WTC11 (cell line): ENCODE data around the gene VEGFA. TPM values are rescaled to one million over a fixed set of nuclear protein-coding genes. Genes with fewer than 3 reads are reported as not detected.

Source experiments
- ATAC-seq: fragments of 200-7000 bp; cut with Tn5 transposase; 2 replicates; pipeline ENCODE4 v1.10.0; 2021; ENCODE audit warnings: mild to moderate bottlenecking, moderate library complexity
- CTCF ChIA-PET: fragments of 300-600 bp; sonication (Branson Sonifier 250); formaldehyde crosslinking; loops from one replicate; lab custom pipeline; 2021; ENCODE audit warnings: antibody characterized with exemption; lab: Charles Lee
- POLR2A ChIA-PET: fragments of 350-600 bp; sonication (Branson Sonifier 250); formaldehyde crosslinking; loops from one replicate; lab custom pipeline; 2021; ENCODE audit warnings: antibody characterized with exemption; lab: Charles Lee
- DNase-seq: peaks from one replicate; pipeline ENCODE4 v3.0.0; 2021; ENCODE audit warnings: low spot score
- H3K27ac Mint-ChIP-seq: 2 replicates; pipeline ENCODE4 v1.8.0; 2021; ENCODE audit warnings: mixed read lengths
- H3K27me3 Mint-ChIP-seq: 2 replicates; pipeline ENCODE4 v1.8.0; 2021; ENCODE audit warnings: low read depth, mild to moderate bottlenecking, moderate library complexity, mixed read lengths
- H3K36me3 Mint-ChIP-seq: 2 replicates; pipeline ENCODE4 v1.8.0; 2021; ENCODE audit warnings: mixed read lengths
- H3K4me1 Mint-ChIP-seq: 2 replicates; pipeline ENCODE4 v1.8.0; 2022; ENCODE audit warnings: mixed read lengths
- H3K4me3 Mint-ChIP-seq: 2 replicates; pipeline ENCODE4 v1.8.0; 2021; ENCODE audit warnings: mild to moderate bottlenecking, moderate library complexity, mixed read lengths
- H3K9me3 Mint-ChIP-seq: 2 replicates; pipeline ENCODE4 v1.8.0; 2021; ENCODE audit warnings: mixed read lengths
- CREM ChIP-seq: sonication (generic); formaldehyde crosslinking; IDR thresholded peaks from 2 replicates; pipeline ENCODE4 v1.8.1; 2022; ENCODE audit warnings: mild to moderate bottlenecking, missing genetic modification reagents, moderate library complexity
- ETV6 ChIP-seq: sonication (generic); formaldehyde crosslinking; IDR thresholded peaks from 2 replicates; pipeline ENCODE4 v1.8.1; 2022; ENCODE audit warnings: mild to moderate bottlenecking, missing genetic modification reagents
- FOXP1 ChIP-seq: sonication (generic); formaldehyde crosslinking; IDR thresholded peaks from 2 replicates; pipeline ENCODE4 v1.8.0; 2022; ENCODE audit warnings: missing genetic modification reagents, mild to moderate bottlenecking, moderate library complexity, borderline replicate concordance
- JUN ChIP-seq: sonication (generic); formaldehyde crosslinking; IDR thresholded peaks from 2 replicates; pipeline ENCODE4 v1.8.0; 2023; ENCODE audit warnings: mild to moderate bottlenecking, missing genetic modification reagents
- MXD4 ChIP-seq: fragments of 250-450 bp; sonication (Bioruptor Pico); IDR thresholded peaks from 2 replicates; pipeline ENCODE4 v1.8.0; 2021; ENCODE audit warnings: mild to moderate bottlenecking, moderate library complexity, borderline replicate concordance
- MYBL2 ChIP-seq: sonication (generic); formaldehyde crosslinking; IDR thresholded peaks from 2 replicates; pipeline ENCODE4 v1.8.1; 2023; ENCODE audit warnings: mild to moderate bottlenecking, moderate library complexity, missing genetic modification reagents
- OVOL2 ChIP-seq: fragments of 250-450 bp; sonication (Bioruptor Pico); IDR thresholded peaks from 2 replicates; pipeline ENCODE4 v1.9.0; 2021; ENCODE audit warnings: mild to moderate bottlenecking, borderline replicate concordance
- RORB ChIP-seq: fragments of 250-450 bp; sonication (Bioruptor Pico); IDR thresholded peaks from 2 replicates; pipeline ENCODE4 v1.9.0; 2021; ENCODE audit warnings: mild to moderate bottlenecking
- SMAD4 ChIP-seq: sonication (generic); formaldehyde crosslinking; IDR thresholded peaks from 2 replicates; pipeline ENCODE4 v1.8.0; 2022; ENCODE audit warnings: mild to moderate bottlenecking, missing genetic modification reagents
- SP1 ChIP-seq: sonication (generic); formaldehyde crosslinking; conservative IDR thresholded peaks from 2 replicates; pipeline ENCODE4 v1.8.1; 2022; ENCODE audit warnings: missing genetic modification reagents
- TP53 ChIP-seq: sonication (generic); formaldehyde crosslinking; IDR thresholded peaks from 2 replicates; pipeline ENCODE4 v1.8.1; 2023; ENCODE audit warnings: mild to moderate bottlenecking, missing genetic modification reagents
- ZNF219 ChIP-seq: sonication (generic); formaldehyde crosslinking; IDR thresholded peaks from 2 replicates; pipeline ENCODE4 v1.8.0; 2023; ENCODE audit warnings: missing genetic modification reagents, mild to moderate bottlenecking, borderline replicate concordance
- ZNF671 ChIP-seq: fragments of 250-450 bp; sonication (Bioruptor Pico); IDR thresholded peaks from 2 replicates; pipeline ENCODE4 v1.8.0; 2021; ENCODE audit warnings: mild to moderate bottlenecking
- total RNA-seq: library from RNA; stranded (reverse); gene quantifications from 3 replicates; pipeline ENCODE4 v1.2.3, GENCODE V29; 2021
- TF ChIP-seq, protein P1 (sequence below): fragments of 250-450 bp; sonication (Bioruptor Pico); IDR thresholded peaks from 2 replicates; pipeline ENCODE4 v1.8.0; 2021; ENCODE audit warnings: mild to moderate bottlenecking
- TF ChIP-seq, protein P2 (sequence below): sonication (generic); formaldehyde crosslinking; IDR thresholded peaks from 2 replicates; pipeline ENCODE4 v1.8.1; 2022; ENCODE audit warnings: mild to moderate bottlenecking, moderate library complexity, missing genetic modification reagents
- TF ChIP-seq, protein P3 (sequence below): fragments of 250-450 bp; sonication (Bioruptor Pico); IDR thresholded peaks from 2 replicates; pipeline ENCODE4 v1.9.0; 2021; ENCODE audit warnings: moderate library complexity, mild to moderate bottlenecking, inconsistent platforms, borderline replicate concordance
- TF ChIP-seq, protein P4 (sequence below): sonication (generic); formaldehyde crosslinking; conservative IDR thresholded peaks from 2 replicates; pipeline ENCODE4 v1.8.1; 2023; ENCODE audit warnings: mild to moderate bottlenecking, low read depth, missing genetic modification reagents, moderate library complexity
- TF ChIP-seq, protein P5 (sequence below): sonication (generic); formaldehyde crosslinking; IDR thresholded peaks from 2 replicates; pipeline ENCODE4 v1.8.1; 2022; ENCODE audit warnings: missing genetic modification reagents, borderline replicate concordance
- TF ChIP-seq, protein P6 (sequence below): sonication (generic); formaldehyde crosslinking; IDR thresholded peaks from 2 replicates; pipeline ENCODE4 v1.8.0; 2023; ENCODE audit warnings: missing genetic modification reagents
- TF ChIP-seq, protein P7 (sequence below): sonication (generic); formaldehyde crosslinking; IDR thresholded peaks from 2 replicates; pipeline ENCODE4 v1.8.1; 2023; ENCODE audit warnings: mild to moderate bottlenecking, moderate library complexity, missing genetic modification reagents
- TF ChIP-seq, protein P8 (sequence below): sonication (generic); formaldehyde crosslinking; IDR thresholded peaks from 2 replicates; pipeline ENCODE4 v1.8.0; 2023; ENCODE audit warnings: missing genetic modification reagents, mild to moderate bottlenecking, borderline replicate concordance

The VEGFA gene
- total RNA-seq, 1 experiment from 2014 or later: 43.8 TPM

DNA sequence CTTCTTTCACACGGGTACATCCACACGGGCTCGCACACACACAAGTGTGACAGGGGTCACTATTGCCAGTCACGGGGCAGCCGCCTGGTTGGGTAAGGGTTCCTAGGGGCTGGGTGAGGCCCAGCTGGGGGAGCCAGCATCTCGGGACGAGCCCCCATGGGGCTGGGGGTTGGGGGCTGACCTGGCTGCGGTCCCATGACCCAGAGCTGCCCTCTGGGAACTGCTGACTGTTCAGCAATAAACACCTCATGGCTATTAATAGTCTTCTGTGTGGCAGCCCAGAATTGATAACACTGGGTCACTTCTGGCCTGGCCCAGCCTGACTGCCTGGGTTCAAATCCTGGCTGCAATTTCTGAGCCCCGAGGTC lies 23.8 kb downstream of the VEGFA start (continued):
- TF ChIP-seq, protein P1, sequence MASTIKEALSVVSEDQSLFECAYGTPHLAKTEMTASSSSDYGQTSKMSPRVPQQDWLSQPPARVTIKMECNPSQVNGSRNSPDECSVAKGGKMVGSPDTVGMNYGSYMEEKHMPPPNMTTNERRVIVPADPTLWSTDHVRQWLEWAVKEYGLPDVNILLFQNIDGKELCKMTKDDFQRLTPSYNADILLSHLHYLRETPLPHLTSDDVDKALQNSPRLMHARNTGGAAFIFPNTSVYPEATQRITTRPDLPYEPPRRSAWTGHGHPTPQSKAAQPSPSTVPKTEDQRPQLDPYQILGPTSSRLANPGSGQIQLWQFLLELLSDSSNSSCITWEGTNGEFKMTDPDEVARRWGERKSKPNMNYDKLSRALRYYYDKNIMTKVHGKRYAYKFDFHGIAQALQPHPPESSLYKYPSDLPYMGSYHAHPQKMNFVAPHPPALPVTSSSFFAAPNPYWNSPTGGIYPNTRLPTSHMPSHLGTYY (CRISPR knock-in tag): no peak
- no peak for TF ChIP-seq ETV6 (CRISPR knock-in tag)
- no peak for TF ChIP-seq ZNF671 (CRISPR knock-in tag)
- TF ChIP-seq MXD4 (CRISPR knock-in tag): no peak
- TF ChIP-seq, protein P2, sequence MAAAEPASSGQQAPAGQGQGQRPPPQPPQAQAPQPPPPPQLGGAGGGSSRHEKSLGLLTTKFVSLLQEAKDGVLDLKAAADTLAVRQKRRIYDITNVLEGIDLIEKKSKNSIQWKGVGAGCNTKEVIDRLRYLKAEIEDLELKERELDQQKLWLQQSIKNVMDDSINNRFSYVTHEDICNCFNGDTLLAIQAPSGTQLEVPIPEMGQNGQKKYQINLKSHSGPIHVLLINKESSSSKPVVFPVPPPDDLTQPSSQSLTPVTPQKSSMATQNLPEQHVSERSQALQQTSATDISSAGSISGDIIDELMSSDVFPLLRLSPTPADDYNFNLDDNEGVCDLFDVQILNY (CRISPR knock-in tag): no peak
- no peak for TF ChIP-seq ZNF219 (CRISPR knock-in tag)
- no peak for TF ChIP-seq SP1
- TF ChIP-seq CREM: no peak
- no peak for TF ChIP-seq TP53 (CRISPR knock-in tag)
- TF ChIP-seq, protein P3, sequence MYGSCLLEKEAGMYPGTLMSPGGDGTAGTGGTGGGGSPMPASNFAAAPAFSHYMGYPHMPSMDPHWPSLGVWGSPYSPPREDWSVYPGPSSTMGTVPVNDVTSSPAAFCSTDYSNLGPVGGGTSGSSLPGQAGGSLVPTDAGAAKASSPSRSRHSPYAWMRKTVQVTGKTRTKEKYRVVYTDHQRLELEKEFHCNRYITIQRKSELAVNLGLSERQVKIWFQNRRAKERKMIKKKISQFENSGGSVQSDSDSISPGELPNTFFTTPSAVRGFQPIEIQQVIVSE (CRISPR knock-in tag): no peak
- TF ChIP-seq, protein P4, sequence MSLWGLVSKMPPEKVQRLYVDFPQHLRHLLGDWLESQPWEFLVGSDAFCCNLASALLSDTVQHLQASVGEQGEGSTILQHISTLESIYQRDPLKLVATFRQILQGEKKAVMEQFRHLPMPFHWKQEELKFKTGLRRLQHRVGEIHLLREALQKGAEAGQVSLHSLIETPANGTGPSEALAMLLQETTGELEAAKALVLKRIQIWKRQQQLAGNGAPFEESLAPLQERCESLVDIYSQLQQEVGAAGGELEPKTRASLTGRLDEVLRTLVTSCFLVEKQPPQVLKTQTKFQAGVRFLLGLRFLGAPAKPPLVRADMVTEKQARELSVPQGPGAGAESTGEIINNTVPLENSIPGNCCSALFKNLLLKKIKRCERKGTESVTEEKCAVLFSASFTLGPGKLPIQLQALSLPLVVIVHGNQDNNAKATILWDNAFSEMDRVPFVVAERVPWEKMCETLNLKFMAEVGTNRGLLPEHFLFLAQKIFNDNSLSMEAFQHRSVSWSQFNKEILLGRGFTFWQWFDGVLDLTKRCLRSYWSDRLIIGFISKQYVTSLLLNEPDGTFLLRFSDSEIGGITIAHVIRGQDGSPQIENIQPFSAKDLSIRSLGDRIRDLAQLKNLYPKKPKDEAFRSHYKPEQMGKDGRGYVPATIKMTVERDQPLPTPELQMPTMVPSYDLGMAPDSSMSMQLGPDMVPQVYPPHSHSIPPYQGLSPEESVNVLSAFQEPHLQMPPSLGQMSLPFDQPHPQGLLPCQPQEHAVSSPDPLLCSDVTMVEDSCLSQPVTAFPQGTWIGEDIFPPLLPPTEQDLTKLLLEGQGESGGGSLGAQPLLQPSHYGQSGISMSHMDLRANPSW (CRISPR knock-in tag): no peak
- TF ChIP-seq, protein P5, sequence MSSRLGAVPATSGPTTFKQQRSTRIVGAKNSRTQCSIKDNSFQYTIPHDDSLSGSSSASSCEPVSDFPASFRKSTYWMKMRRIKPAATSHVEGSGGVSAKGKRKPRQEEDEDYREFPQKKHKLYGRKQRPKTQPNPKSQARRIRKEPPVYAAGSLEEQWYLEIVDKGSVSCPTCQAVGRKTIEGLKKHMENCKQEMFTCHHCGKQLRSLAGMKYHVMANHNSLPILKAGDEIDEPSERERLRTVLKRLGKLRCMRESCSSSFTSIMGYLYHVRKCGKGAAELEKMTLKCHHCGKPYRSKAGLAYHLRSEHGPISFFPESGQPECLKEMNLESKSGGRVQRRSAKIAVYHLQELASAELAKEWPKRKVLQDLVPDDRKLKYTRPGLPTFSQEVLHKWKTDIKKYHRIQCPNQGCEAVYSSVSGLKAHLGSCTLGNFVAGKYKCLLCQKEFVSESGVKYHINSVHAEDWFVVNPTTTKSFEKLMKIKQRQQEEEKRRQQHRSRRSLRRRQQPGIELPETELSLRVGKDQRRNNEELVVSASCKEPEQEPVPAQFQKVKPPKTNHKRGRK (CRISPR knock-in tag): no peak
- TF ChIP-seq, protein P6, sequence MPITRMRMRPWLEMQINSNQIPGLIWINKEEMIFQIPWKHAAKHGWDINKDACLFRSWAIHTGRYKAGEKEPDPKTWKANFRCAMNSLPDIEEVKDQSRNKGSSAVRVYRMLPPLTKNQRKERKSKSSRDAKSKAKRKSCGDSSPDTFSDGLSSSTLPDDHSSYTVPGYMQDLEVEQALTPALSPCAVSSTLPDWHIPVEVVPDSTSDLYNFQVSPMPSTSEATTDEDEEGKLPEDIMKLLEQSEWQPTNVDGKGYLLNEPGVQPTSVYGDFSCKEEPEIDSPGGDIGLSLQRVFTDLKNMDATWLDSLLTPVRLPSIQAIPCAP (CRISPR knock-in tag): no peak
- no peak for TF ChIP-seq JUN
- no peak for TF ChIP-seq MYBL2 (CRISPR knock-in tag)

DNA sequence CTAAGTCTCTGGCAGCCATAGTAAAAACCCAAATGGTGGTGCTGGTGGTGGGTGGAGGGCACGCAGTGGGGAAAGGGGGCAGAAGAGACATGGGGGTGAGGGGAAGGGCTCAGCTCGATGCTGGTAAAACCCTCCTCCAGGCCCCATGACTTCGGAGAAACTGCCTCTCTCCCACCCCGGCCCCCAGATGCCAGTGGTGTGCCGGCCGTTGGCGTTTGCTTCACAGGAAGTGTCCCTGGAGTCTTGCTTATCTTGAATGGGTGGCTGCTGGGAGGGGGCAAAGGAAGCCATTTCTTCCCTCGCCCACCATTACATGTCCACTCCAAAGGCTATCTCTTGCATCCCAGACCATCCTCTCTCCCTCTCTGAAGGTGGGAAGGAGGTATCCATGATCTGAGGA lies 25.4 kb downstream of the VEGFA start:
- H3K4me3 Mint-ChIP-seq: no peak overlapping the region
- no peaks in the 10 kb centered on the region for H3K27me3 Mint-ChIP-seq
- H3K27ac Mint-ChIP-seq: no peak overlapping the region
- ATAC-seq (no peak), DNase-seq (no peak)
- H3K4me1 Mint-ChIP-seq: no peaks in the 10 kb centered on the region
- H3K9me3 Mint-ChIP-seq: no peaks in the 10 kb centered on the region
- no peaks in the 10 kb centered on the region for H3K36me3 Mint-ChIP-seq
- ChIA-PET CTCF (interaction anchor here (1.5 to 2.2 kb wide), 2 partner anchors 21 to 128 kb away, joined by 6 to 24 read pairs; no protein-coding TSS in a partner anchor), POLR2A (no interaction called here)
- TF ChIP-seq RORB (no peak), OVOL2 (no peak), SMAD4 (CRISPR knock-in tag) (no peak), FOXP1 (CRISPR knock-in tag) (no peak)
- TF ChIP-seq, protein P7, sequence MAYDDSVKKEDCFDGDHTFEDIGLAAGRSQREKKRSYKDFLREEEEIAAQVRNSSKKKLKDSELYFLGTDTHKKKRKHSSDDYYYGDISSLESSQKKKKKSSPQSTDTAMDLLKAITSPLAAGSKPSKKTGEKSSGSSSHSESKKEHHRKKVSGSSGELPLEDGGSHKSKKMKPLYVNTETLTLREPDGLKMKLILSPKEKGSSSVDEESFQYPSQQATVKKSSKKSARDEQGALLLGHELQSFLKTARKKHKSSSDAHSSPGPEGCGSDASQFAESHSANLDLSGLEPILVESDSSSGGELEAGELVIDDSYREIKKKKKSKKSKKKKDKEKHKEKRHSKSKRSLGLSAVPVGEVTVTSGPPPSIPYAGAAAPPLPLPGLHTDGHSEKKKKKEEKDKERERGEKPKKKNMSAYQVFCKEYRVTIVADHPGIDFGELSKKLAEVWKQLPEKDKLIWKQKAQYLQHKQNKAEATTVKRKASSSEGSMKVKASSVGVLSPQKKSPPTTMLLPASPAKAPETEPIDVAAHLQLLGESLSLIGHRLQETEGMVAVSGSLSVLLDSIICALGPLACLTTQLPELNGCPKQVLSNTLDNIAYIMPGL: no peak
- TF ChIP-seq, protein P8, sequence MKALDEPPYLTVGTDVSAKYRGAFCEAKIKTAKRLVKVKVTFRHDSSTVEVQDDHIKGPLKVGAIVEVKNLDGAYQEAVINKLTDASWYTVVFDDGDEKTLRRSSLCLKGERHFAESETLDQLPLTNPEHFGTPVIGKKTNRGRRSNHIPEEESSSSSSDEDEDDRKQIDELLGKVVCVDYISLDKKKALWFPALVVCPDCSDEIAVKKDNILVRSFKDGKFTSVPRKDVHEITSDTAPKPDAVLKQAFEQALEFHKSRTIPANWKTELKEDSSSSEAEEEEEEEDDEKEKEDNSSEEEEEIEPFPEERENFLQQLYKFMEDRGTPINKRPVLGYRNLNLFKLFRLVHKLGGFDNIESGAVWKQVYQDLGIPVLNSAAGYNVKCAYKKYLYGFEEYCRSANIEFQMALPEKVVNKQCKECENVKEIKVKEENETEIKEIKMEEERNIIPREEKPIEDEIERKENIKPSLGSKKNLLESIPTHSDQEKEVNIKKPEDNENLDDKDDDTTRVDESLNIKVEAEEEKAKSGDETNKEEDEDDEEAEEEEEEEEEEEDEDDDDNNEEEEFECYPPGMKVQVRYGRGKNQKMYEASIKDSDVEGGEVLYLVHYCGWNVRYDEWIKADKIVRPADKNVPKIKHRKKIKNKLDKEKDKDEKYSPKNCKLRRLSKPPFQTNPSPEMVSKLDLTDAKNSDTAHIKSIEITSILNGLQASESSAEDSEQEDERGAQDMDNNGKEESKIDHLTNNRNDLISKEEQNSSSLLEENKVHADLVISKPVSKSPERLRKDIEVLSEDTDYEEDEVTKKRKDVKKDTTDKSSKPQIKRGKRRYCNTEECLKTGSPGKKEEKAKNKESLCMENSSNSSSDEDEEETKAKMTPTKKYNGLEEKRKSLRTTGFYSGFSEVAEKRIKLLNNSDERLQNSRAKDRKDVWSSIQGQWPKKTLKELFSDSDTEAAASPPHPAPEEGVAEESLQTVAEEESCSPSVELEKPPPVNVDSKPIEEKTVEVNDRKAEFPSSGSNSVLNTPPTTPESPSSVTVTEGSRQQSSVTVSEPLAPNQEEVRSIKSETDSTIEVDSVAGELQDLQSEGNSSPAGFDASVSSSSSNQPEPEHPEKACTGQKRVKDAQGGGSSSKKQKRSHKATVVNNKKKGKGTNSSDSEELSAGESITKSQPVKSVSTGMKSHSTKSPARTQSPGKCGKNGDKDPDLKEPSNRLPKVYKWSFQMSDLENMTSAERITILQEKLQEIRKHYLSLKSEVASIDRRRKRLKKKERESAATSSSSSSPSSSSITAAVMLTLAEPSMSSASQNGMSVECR (CRISPR knock-in tag): no peak
